ENCODE data around the gene GFM2. TPM values are rescaled to one million over a fixed set of nuclear protein-coding genes. Genes with fewer than 3 reads are reported as not detected.
"Not testable (repeated sequence)": the region's sequence is repeated elsewhere in the genome, so short reads cannot be mapped to it uniquely, and the experiment has no call there.

Gene GFM2, protein sequence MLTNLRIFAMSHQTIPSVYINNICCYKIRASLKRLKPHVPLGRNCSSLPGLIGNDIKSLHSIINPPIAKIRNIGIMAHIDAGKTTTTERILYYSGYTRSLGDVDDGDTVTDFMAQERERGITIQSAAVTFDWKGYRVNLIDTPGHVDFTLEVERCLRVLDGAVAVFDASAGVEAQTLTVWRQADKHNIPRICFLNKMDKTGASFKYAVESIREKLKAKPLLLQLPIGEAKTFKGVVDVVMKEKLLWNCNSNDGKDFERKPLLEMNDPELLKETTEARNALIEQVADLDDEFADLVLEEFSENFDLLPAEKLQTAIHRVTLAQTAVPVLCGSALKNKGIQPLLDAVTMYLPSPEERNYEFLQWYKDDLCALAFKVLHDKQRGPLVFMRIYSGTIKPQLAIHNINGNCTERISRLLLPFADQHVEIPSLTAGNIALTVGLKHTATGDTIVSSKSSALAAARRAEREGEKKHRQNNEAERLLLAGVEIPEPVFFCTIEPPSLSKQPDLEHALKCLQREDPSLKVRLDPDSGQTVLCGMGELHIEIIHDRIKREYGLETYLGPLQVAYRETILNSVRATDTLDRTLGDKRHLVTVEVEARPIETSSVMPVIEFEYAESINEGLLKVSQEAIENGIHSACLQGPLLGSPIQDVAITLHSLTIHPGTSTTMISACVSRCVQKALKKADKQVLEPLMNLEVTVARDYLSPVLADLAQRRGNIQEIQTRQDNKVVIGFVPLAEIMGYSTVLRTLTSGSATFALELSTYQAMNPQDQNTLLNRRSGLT
- polyA plus RNA-seq (2013, experiment 1 of 2) = 22.0 TPM
- polyA plus RNA-seq (2013, experiment 2 of 2) = 25.7 TPM

DNA sequence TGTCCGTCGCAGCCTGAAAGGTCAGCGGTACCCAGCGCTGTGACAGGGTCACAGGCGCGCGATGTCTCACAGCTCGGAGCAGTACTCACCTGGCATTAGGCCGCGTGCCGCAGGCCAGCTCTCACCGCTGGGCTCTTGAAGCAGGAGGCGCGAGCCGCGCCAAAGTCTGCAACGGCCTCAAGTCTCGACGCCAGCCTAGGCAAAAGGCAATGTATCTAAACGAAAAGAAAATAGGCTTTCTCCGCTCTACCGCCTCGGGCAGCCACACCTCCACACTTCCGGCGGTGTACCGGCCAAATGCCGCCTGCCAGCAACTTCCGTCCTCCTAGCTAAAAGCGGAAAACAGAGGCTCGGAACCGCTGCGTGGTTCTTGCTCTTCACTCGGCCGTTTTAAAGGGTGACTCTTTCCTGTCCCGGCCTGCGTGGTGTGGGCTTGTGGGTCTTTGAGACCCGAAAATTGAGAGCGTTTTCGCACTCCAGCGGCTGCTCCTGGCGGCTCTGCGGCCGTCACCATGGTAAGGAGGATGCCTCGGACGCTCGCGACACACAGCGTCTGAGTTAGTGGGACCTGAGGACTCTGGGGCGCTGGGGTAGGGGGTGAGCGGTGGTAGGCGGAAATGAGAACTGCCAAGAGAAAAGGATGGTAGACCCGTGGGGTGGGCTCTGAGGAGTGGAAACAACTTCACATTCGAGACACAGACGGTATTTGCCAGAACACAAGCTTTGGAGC, at the start of gene GFM2, which contains the start of gene NSA2:
Gene GFM2, minus strand, starts transcription at position 269 of the 730 bp plus-strand sequence. CDS start 3,375 bp downstream, outside the sequence.
Gene NSA2, plus strand, starts transcription at position 401 of the 730 bp plus-strand sequence. Its CDS starts 112 bp downstream, at position 513.
- Histone ChIP-seq H3K9me3 (ENCODE audit: insufficient read depth, low read depth, low read length) (no peaks in the 10 kb centered on the region), H3K9ac (ENCODE audit: low read depth, low read length) (peak within 1 kb of the TSS; percentile 81), H3K4me1 (ENCODE audit: insufficient read depth, low read length) (peaks cover 9% of the 10 kb centered on the region; the same call in 1 of the 2 replicates), H3K27ac (ENCODE audit: low read depth, low read length) (peak within 1 kb of the TSS; percentile 77), H3K36me3 (ENCODE audit: insufficient read depth, low read length) (peaks cover 60% of the 10 kb centered on the region), H3K4me3 (ENCODE audit: low read length) (peak within 1 kb of the TSS; percentile 93), H3K27me3 (ENCODE audit: insufficient read depth, low read length) (no peaks in the 10 kb centered on the region)
- WGBS = under 1% methylated on average over 54 of the region's 54 CpGs

DNA sequence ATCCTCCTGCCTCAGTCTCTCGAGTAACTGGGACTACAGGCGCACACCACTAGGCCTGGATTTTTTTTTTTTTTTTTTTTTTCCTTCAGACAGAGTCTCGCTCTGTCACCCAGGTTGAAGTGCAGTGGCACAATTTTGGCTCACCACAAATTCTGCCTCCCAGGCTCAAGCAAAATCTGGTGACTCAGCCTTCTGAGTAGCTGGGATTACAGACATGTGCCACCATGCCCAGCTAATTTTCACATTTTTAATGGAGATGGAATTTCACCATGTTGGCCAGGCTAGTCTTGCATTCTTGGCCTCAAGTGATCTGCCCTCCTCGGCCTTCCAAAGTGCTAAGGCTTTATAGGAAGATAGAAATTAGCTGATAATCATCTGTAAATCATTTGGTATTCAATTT, 44.0 kb upstream of the GFM2 start:
- H3K27ac ChIP-seq (ENCODE audit: low read depth, low read length) = no peak overlapping the region; the same call in 1 of the 2 replicates
- peaks cover 44% of the 10 kb centered on the region for H3K36me3 ChIP-seq (ENCODE audit: insufficient read depth, low read length)
- H3K27me3 ChIP-seq (ENCODE audit: insufficient read depth, low read length) = no peaks in the 10 kb centered on the region
- no peak overlapping the region for H3K4me3 ChIP-seq (ENCODE audit: low read length)
- no peak overlapping the region for H3K9ac ChIP-seq (ENCODE audit: low read depth, low read length)
- H3K9me3 ChIP-seq (ENCODE audit: insufficient read depth, low read depth, low read length) = no peaks in the 10 kb centered on the region
- peaks cover 6% of the 10 kb centered on the region for H3K4me1 ChIP-seq (ENCODE audit: insufficient read depth, low read length)
- WGBS = 95% methylated on average over 4 of the region's 4 CpGs

DNA sequence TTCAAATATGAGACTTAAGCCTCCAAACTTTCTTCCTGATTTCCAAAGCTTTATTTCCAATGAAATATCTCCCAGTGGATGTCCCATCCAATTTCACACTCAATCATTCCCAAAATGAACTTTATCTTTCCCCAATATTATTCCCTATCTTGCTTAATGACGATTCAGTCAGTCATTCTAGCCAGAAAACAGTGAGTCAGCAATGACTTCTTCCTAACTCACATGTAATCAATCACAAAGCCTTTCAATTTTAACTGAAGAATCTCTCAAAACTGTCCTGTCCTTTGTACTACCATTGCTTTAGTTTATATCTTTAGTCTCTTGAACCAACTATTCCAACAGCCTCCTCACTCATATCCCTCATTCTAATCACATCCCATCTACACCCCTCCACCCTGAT, 35.0 kb upstream of the GFM2 start:
- 79% methylated on average over 1 of the region's 1 CpG for WGBS
- Histone ChIP-seq H3K27ac (ENCODE audit: low read depth, low read length) (no peak overlapping the region), H3K36me3 (ENCODE audit: insufficient read depth, low read length) (peaks cover 83% of the 10 kb centered on the region), H3K27me3 (ENCODE audit: insufficient read depth, low read length) (no peaks in the 10 kb centered on the region), H3K9ac (ENCODE audit: low read depth, low read length) (no peak overlapping the region), H3K9me3 (ENCODE audit: insufficient read depth, low read depth, low read length) (no peaks in the 10 kb centered on the region), H3K4me3 (ENCODE audit: low read length) (no peak overlapping the region), H3K4me1 (ENCODE audit: insufficient read depth, low read length) (no peaks in the 10 kb centered on the region)

DNA sequence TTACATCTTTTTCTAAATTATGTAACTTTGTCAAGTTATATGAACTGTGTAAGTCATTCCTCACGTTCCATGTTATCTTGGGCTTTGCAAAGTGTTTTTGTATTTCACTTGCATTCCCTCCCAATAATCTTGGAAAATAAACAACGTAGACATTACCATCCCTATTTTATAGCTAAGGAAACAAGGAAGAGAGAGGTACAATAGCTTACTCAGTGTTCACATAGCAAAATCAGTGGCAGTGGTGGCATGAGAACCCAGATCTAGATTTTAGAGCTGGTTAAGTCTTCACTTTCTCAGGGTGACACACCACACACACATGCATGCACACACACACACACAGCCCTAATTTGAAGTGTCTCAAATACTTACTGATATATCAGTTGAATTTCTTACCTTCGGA, 34.3 kb upstream of the GFM2 start:
- 98% methylated on average over 3 of the region's 3 CpGs for WGBS
- Histone ChIP-seq H3K9me3 (ENCODE audit: insufficient read depth, low read depth, low read length) (no peaks in the 10 kb centered on the region), H3K36me3 (ENCODE audit: insufficient read depth, low read length) (peaks cover 90% of the 10 kb centered on the region), H3K4me1 (ENCODE audit: insufficient read depth, low read length) (no peaks in the 10 kb centered on the region), H3K27ac (ENCODE audit: low read depth, low read length) (no peak overlapping the region), H3K9ac (ENCODE audit: low read depth, low read length) (no peak overlapping the region), H3K27me3 (ENCODE audit: insufficient read depth, low read length) (no peaks in the 10 kb centered on the region), H3K4me3 (ENCODE audit: low read length) (no peak overlapping the region)

DNA sequence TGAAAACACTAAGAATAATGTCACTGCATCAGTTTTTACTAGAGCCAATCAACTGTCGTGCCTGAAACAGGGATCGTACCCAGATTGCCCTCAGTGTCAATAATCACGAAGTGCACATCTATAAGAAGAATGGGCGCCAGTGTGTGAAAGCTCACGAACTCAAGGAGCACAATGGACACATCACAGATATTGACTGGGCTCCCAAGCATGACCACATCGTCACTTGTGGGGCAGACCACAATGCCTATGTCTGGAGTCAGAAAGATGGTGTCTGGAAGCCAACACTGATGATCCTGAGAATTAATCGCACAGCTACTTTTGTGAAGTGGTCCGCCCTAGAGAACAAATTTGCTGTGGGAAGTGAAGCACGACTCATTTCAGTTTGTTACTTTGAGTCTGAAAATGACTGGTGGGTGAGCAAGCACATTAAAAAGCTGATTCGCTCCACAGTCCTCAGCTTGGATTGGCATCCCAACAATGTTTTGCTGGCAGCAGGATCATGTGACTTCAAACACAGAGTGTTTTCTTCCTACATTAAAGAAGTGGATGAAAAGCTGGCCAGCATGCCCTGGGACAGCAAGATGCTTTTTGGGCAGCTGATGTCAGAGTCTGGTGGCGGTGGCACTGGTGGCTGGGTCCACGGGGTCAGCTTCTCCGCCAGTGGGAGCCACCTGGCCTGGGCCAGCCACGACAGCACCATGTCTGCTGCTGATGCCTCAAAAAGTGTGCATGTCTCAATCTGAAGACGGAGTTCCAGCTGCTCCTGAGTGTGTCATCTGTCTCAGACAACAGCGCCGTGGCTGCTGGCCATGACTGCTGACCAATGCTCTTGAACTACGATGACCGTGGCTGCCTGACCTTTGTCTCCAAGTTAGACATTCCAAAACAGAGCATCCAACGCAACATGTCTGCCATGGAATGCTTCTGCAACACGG, 32.3 kb upstream of the GFM2 start:
- no peaks in the 10 kb centered on the region for H3K9me3 ChIP-seq (ENCODE audit: insufficient read depth, low read depth, low read length)

DNA sequence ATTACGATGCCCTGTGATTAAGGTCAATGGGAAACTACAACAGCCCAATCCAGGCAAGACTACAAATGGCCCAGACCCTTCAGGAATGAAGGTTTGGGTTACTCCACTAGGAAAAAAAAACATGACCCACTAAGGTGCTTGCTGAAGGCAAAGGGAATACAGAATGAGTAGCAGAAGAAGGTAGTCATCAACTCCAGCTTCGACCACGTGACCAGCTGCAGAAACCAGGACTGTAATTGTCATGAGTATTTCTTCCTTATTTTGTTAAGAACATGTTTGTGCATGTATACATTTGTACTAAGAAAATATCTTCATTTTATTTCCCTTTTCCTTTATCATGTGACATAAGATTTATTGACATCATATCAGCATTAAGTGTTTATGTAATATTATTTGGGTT, 24.8 kb upstream of the GFM2 start:
- not testable (repeated sequence) for H3K4me3 ChIP-seq (ENCODE audit: low read length); H3K9me3 ChIP-seq (ENCODE audit: insufficient read depth, low read depth, low read length); H3K4me1 ChIP-seq (ENCODE audit: insufficient read depth, low read length); H3K9ac ChIP-seq (ENCODE audit: low read depth, low read length); H3K27ac ChIP-seq (ENCODE audit: low read depth, low read length); H3K27me3 ChIP-seq (ENCODE audit: insufficient read depth, low read length)
- peaks cover 93% of the 10 kb centered on the region for H3K36me3 ChIP-seq (ENCODE audit: insufficient read depth, low read length)
- 99% methylated on average over 3 of the region's 3 CpGs for WGBS

More for the DNA sequence above, 32.3 kb upstream of the GFM2 start:
- Histone ChIP-seq H3K9ac (ENCODE audit: low read depth, low read length) (no peak overlapping the region), H3K4me3 (ENCODE audit: low read length) (no peak overlapping the region), H3K36me3 (ENCODE audit: insufficient read depth, low read length) (peaks cover 98% of the 10 kb centered on the region), H3K4me1 (ENCODE audit: insufficient read depth, low read length) (no peaks in the 10 kb centered on the region), H3K27ac (ENCODE audit: low read depth, low read length) (no peak overlapping the region), H3K27me3 (ENCODE audit: insufficient read depth, low read length) (no peaks in the 10 kb centered on the region)
- WGBS = 95% methylated on average over 21 of the region's 21 CpGs

DNA sequence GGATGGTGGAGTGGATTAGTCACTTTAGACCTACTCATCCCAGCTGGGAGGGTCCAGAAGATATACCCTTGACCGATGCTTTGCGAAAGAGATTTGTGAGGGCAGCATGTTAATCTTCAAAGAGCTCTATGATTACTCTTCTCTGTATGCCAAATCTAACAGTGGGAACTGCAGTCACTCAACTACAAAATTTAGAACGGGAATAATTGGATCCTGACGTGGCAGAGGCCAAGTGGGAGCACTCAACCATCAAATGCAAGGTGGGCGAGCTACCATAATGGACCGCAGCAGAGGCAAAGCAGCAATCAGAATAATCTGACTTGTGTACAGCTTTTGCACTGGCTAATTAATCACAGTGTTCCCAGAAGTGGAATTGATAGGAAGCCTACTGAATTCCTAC, 20.5 kb upstream of the GFM2 start:
- Histone ChIP-seq H3K36me3 (ENCODE audit: insufficient read depth, low read length) (peaks cover 78% of the 10 kb centered on the region), H3K9ac (ENCODE audit: low read depth, low read length) (no peak overlapping the region), H3K27ac (ENCODE audit: low read depth, low read length) (no peak overlapping the region), H3K4me1 (ENCODE audit: insufficient read depth, low read length) (no peaks in the 10 kb centered on the region), H3K4me3 (ENCODE audit: low read length) (no peak overlapping the region), H3K9me3 (ENCODE audit: insufficient read depth, low read depth, low read length) (no peaks in the 10 kb centered on the region), H3K27me3 (ENCODE audit: insufficient read depth, low read length) (no peaks in the 10 kb centered on the region)
- 98% methylated on average over 6 of the region's 6 CpGs for WGBS

DNA sequence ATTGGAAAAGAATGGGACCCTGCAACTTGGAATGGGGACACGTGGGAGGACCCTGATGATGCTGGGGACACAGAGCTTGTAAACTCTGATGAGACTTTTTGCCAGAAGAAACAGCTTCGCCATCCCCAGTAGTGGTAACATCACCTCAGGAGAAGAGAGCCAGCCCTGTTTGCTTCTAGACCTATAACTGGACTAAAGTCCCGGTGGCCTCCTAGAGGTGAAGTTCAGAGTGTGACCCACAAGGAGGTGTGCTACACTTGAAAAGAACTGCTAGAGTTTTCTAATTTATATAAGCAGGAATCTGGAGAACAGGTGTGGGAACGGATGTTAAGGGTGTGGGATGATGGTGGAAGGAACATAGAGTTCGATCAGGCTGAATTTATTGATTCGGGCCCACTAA, 19.9 kb upstream of the GFM2 start:
- 95% methylated on average over 6 of the region's 6 CpGs for WGBS
- Histone ChIP-seq H3K4me3 (ENCODE audit: low read length) (no peak overlapping the region), H3K9me3 (ENCODE audit: insufficient read depth, low read depth, low read length) (no peaks in the 10 kb centered on the region), H3K27ac (ENCODE audit: low read depth, low read length) (no peak overlapping the region), H3K36me3 (ENCODE audit: insufficient read depth, low read length) (peaks cover 78% of the 10 kb centered on the region), H3K27me3 (ENCODE audit: insufficient read depth, low read length) (no peaks in the 10 kb centered on the region), H3K4me1 (ENCODE audit: insufficient read depth, low read length) (no peaks in the 10 kb centered on the region), H3K9ac (ENCODE audit: low read depth, low read length) (no peak overlapping the region)

DNA sequence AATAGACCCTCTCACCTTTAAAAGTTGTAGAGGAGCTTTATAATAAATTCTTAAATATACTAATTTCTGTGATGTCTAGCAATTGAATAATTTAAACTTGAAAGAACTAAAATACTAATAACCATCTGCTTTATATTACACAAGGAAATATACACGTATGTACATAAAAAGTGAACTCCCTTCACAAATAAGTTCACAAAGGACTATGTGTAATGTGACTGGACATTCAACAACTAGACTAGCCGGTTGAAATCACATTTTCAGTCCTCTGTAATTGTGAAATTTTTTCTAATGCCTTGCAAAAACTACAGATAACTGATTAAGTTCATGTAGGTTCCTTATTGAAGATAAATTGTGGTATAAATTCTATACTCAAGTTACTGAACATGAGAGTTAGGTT, 11.7 kb upstream of the GFM2 start:
- H3K4me3 ChIP-seq (ENCODE audit: low read length) = no peak overlapping the region
- H3K27ac ChIP-seq (ENCODE audit: low read depth, low read length) = no peak overlapping the region
- H3K9me3 ChIP-seq (ENCODE audit: insufficient read depth, low read depth, low read length) = no peaks in the 10 kb centered on the region
- H3K9ac ChIP-seq (ENCODE audit: low read depth, low read length) = no peak overlapping the region
- no peaks in the 10 kb centered on the region for H3K27me3 ChIP-seq (ENCODE audit: insufficient read depth, low read length)
- H3K4me1 ChIP-seq (ENCODE audit: insufficient read depth, low read length) = no peaks in the 10 kb centered on the region
- WGBS = 100% methylated on average over 2 of the region's 2 CpGs
- H3K36me3 ChIP-seq (ENCODE audit: insufficient read depth, low read length) = peaks cover 100% of the 10 kb centered on the region

DNA sequence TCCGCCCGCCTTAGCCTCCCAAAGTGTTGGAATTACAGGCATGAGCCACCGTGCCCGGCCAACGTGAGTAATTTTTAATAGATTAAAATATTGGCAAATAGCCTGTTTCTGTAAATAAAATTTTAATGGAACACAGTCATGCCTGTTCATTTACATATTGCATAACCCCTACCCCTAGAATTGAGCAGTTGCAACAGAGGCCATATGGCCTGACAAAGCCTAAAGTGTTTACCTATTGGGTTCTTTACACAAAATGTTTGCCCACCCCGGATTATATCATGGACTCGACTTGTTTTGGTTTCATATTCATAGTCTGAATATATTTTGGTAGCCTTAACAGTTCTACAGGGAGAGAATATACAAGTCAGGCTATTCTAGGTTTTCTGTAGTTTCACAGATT, 5.4 kb upstream of the GFM2 start:
- peaks cover 89% of the 10 kb centered on the region for H3K36me3 ChIP-seq (ENCODE audit: insufficient read depth, low read length)
- no peaks in the 10 kb centered on the region for H3K27me3 ChIP-seq (ENCODE audit: insufficient read depth, low read length)
- no peak overlapping the region for H3K27ac ChIP-seq (ENCODE audit: low read depth, low read length)
- WGBS = 95% methylated on average over 5 of the region's 7 CpGs
- H3K9ac ChIP-seq (ENCODE audit: low read depth, low read length) = no peak overlapping the region
- no peak overlapping the region for H3K4me3 ChIP-seq (ENCODE audit: low read length)
- H3K4me1 ChIP-seq (ENCODE audit: insufficient read depth, low read length) = peaks cover 4% of the 10 kb centered on the region; the same call in 1 of the 2 replicates
- H3K9me3 ChIP-seq (ENCODE audit: insufficient read depth, low read depth, low read length) = no peaks in the 10 kb centered on the region
